ENCODE data around the gene UNC13A.
"Not testable (repeated sequence)": the region's sequence is repeated elsewhere in the genome, so short reads cannot be mapped to it uniquely, and the experiment has no call there.

UNC13A gene

DNA sequence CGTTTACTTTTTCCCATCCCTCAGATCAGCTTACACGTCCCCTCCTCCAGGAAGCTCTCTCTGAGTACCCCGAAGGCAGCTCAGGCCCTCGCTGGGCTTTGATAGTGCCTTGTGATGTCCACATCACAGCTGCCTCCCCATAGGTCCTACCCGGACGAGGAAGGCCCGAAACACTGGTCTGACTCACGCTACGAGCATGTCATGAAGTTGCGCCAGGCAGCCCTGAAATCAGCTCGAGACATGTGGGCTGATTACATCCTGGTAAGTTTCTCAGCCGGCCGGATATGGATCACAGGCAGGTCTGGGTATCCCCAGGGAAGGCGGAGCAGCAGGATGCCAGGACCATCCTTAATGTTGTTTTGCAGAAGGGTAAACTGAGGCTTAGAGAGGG, 128.0 kb downstream of the UNC13A start:
- DNase-seq = peak; percentile 71

DNA sequence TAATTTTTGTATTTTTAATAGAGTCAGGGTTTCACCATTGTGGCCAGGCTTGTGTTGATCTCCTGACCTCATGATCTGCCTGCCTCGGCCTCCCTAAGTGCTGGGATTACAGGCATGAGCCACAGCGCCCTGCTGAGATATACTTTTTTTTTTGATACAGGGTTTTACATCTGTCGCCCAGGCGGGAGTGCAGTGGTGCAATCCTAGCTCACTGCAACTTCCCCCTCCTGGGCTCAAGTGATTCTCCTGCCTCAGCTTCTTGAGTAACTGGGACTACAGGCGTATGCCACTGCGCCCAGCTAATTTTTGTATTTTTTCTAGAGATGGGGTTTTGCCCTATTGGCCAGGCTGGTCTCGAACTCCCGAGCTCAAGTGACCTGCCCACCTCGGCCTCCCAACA, 130.7 kb downstream of the UNC13A start:
- DNase-seq = peak; percentile 95

DNA sequence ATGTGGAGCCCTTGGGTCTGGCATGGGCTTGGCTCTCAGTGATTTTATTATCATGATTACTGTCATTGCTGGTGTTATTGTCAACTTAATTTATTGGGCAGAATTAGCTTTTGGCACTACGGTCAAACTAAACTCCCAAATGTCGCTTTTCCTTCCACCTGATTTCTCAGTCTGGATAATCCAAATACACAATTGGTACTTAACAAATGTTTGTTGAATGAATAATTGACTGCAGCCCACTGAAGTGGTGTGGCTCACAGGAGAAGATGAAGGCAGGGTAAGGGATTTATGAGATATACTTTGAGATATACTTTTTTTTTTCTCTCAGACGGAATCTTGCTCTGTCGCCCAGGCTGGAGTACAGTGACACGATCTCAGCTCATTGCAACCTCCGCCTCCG, 131.2 kb downstream of the UNC13A start:
- DNase-seq = peak; percentile 34

DNA sequence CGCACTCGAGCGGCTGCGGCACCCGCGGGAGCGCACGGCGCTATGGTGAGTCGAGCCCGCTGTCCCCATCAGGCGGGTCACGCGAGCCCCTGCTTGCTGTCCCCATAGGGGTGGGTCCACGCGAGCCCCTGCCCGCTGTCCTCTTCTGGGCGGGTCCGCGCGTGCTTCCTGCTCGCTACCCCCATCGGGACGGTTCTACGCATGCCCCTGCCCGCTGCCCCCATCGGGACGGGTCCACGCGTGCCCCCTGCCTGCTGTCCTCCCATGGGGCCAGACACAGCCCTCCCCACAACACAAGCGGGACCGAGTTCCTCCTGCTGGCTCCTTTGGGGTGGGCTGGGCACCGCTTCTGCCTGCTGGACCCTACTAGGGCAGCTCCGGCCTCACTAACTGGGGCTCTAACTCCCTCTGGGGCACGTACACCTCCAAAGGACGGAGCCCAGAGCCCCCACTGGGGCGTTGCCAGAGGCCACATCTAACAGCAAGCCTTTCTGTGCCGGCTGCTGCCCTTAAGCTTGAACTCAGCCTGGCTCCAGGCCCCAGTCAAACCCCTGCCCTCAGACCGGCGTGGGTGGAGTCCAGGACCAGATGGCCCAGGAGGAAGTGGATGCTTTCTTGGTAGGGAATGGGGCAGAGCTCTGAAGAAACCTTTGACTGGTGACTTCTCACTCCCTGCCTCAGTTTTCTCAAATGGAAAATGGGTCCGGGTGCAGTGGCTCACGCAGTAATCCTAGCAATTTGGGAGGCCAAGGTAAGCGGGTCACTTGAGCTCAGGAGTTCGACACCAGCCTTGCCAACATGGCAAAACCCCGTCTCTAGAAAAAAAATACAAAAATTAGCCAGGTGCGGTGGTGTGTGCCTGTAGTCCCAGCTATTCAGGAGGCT, 132.0 kb downstream of the UNC13A start:
- peak; percentile 97 for DNase-seq

DNA sequence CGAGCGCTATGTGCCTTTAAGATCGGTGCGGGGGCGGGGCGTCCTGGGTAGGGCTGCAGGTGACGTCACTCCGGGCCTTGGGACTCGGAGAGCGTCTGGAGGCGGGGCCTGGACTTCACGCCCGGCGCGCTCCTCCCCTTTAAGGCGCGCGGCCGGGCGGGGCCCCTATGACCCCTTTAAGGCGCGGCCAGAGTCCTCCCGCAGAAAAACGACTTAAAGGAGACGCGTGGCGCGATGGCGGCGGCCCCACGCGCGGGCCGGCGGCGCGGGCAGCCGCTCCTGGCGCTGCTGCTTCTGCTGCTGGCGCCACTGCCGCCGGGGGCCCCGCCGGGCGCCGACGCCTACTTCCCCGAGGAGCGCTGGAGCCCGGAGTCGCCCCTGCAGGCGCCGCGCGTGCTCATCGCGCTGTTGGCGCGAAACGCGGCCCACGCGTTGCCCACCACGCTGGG, 132.7 kb downstream of the UNC13A start, which contains the start of gene COLGALT1:
COLGALT1 (plus strand) TSS at position 170 of the 449 bp plus-strand sequence; CDS start at position 235, 65 bp downstream.
- DNase-seq = peak; percentile 100

GRCh38 chr19:17554968-17555479, 133.1 kb downstream of the UNC13A start:
- DNase-seq = no peak

GRCh38 chr19:17553256-17553655, 134.9 kb downstream of the UNC13A start:
- peak; percentile 86 for DNase-seq

GRCh38 chr19:17552735-17553134, 135.4 kb downstream of the UNC13A start:
- not testable (repeated sequence) for DNase-seq
